Right lobe of liver (tissue), 6 donors: ENCODE measurements around the gene PHC1. TPM values are rescaled to one million over a fixed set of nuclear protein-coding genes. Genes with fewer than 3 reads are reported as not detected.
A peak's percentile ranks its signal among the peaks of the same experiment; 100 is the strongest.
"Not testable (repeated sequence)": the region's sequence is repeated elsewhere in the genome, so short reads cannot be mapped to it uniquely, and the experiment has no call there.

Experiments
- ATAC-seq, 4 donors: fragments of 200-7000 bp; cut with Tn5 transposase; one replicate each; pipeline ENCODE4 v1.9.1; 2020; ENCODE audit warnings: mild to moderate bottlenecking in 4 of 4, moderate library complexity in 4 of 4
- DNase-seq, 3 donors: peaks; one replicate each; pipeline ENCODE4 v3.0.0-alpha.2; 2020
- H3K27ac ChIP-seq, 3 donors: fragments of 200-600 bp; one replicate each; pipeline ENCODE4 v1.8.0; 2022
- H3K27me3 ChIP-seq, 2 donors: fragments of 200-600 bp; one replicate each; pipeline ENCODE4 v1.8.0; 2022
- H3K36me3 ChIP-seq, 4 donors: fragments of 200-600 bp; sonication (generic) in 1 of 4; one replicate each; pipeline versions ENCODE4 v1.5.1 to v1.8.0; 2017 to 2022; ENCODE audit warnings: control low read depth in 1 of 4
- H3K4me1 ChIP-seq, 4 donors: fragments of 200-600 bp; sonication (generic) in 1 of 4; one replicate each; pipeline versions ENCODE4 v1.5.1 to v1.8.0; 2017 to 2022; ENCODE audit warnings: control low read depth in 1 of 4
- H3K4me3 ChIP-seq, 3 donors: fragments of 200-600 bp; one replicate each; pipeline ENCODE4 v1.8.0; 2022
- H3K9me3 ChIP-seq, 4 donors: fragments of 200-600 bp; sonication (generic) in 1 of 4; one replicate each; pipeline versions ENCODE4 v1.5.1 to v1.8.0; 2017 to 2022; ENCODE audit warnings: control low read depth in 1 of 4
- POLR2A ChIP-seq: fragments of 450-650 bp; IDR thresholded peaks from one replicate; pipeline ENCODE4 v1.6.1; 2017; ENCODE audit warnings: antibody characterized with exemption, mild to moderate bottlenecking
- WGBS: methylation state at CpG from one replicate; pipeline ENCODE4 v1.1.6; 2018; ENCODE audit warnings: low coverage, low lambda C conversion rate; ENCODE audit not compliant: insufficient coverage; ENCODE audit errors: missing lambda C conversion rate; 5-methylcytosine and 5-hydroxymethylcytosine counted together
- intact Hi-C, 2 donors: fragments of 100-400 bp; cut with DNase I; formaldehyde crosslinking; loops; one replicate each; pipeline versions ENCODE4 v1.11.2 to v1.14.1; 2022
- total RNA-seq, 6 experiments: library from RNA; depleted of rRNA in 2 of 6; stranded (reverse); fragments of >200 nt in 2 of 6; fragmentation: NEBNext Ultra II Directional in 3 of 6; extraction: Animal tissue kit (Norgen Biotek cat#: 25700) in 3 of 6; gene quantifications; one replicate each; pipeline versions ENCODE4 v1.1.0 to v1.2.4, GENCODE V29; 2016 to 2023
- TF ChIP-seq, protein P1 (sequence below), 4 donors: fragments of 200-600 bp in 3 of 4; fragments of 450-650 bp in 1 of 4; IDR thresholded peaks; one replicate each; pipeline versions ENCODE4 v1.5.1 to v1.8.0; 2016 to 2022; ENCODE audit warnings: antibody characterized with exemption in 4 of 4, mild to moderate bottlenecking in 2 of 4
- donor health status: DM: no; HTN: yes; CAD: no.
- donor health status: DM: no; HTN: no; CAD: no.
- donor health status: DM: no; HTN: no; CAD: no.
- donor health status: DM: no; HTN: yes; CAD: no.
- donor health status: DM: no; HTN: yes; CAD: no.

Gene PHC1
- total RNA-seq, 6 experiments from 2014 or later, result 3.3 to 15.0 (median 7.4) TPM

DNA sequence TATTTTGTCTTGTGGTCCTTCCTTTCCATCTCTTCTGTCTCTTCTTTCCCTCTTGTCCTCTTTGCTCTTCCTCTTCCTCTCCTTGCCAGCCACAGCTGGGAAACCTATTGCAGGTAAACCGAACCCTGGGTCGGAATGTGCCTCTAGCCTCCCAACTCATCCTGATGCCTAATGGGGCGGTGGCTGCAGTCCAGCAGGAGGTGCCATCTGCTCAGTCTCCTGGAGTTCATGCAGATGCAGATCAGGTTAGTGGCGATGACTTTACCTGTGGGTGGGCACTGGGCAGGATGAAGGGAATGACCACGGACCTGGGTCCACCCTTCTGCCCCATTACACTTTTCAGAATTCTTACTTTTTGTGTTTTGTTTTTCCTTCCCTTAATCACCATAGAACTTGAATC is 8.2 kb downstream of the PHC1 start:
- TF ChIP-seq, protein P1, sequence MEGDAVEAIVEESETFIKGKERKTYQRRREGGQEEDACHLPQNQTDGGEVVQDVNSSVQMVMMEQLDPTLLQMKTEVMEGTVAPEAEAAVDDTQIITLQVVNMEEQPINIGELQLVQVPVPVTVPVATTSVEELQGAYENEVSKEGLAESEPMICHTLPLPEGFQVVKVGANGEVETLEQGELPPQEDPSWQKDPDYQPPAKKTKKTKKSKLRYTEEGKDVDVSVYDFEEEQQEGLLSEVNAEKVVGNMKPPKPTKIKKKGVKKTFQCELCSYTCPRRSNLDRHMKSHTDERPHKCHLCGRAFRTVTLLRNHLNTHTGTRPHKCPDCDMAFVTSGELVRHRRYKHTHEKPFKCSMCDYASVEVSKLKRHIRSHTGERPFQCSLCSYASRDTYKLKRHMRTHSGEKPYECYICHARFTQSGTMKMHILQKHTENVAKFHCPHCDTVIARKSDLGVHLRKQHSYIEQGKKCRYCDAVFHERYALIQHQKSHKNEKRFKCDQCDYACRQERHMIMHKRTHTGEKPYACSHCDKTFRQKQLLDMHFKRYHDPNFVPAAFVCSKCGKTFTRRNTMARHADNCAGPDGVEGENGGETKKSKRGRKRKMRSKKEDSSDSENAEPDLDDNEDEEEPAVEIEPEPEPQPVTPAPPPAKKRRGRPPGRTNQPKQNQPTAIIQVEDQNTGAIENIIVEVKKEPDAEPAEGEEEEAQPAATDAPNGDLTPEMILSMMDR (IDR thresholded peaks at IDR 0.05), result no peak
- Histone ChIP-seq H3K27ac (no peak overlapping the region), H3K27me3 (no peaks in the 10 kb centered on the region), H3K36me3 (peaks cover 0 to 5% (median 0%) of the 10 kb centered on the region in 4 donors), H3K4me1 (no peaks in the 10 kb centered on the region), H3K4me3 (no peak overlapping the region), H3K9me3 (no peaks in the 10 kb centered on the region)
- no peak for DNase-seq
- intact Hi-C loops, result no loop called here
- no peak for ATAC-seq
- 100% methylated on average over 4 of the region's 5 CpGs for WGBS

DNA sequence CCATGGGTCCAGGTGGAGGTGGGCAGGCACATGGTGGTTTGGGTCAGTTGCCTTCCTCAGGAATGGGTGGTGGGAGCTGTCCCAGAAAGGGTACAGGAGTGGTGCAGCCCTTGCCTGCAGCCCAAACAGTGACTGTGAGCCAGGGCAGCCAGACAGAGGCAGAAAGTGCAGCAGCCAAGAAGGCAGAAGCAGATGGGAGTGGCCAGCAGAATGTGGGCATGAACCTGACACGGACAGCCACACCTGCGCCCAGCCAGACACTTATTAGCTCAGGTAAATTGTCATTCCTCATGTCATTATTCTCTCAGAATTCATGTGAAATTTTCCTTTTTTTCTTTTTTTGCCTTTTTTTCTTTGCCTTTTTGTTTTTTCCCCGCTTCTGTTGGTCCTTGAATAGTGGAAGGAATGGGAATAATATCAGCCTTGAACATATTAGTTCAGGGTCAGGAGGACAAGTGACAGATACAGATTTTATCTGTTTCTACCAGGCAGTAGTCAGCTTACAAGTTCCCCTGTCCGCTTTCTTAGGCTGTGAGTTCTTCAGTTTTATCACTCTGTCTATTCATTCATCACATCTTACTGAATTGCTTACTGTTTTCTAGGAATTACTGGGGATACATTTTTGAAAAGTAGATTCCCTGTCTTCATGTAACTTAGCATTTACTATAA is 16.5 kb downstream of the PHC1 start:
- intact Hi-C loops, H3K36me3 ChIP-seq, H3K9me3 ChIP-seq, H3K27ac ChIP-seq, H3K27me3 ChIP-seq, DNase-seq, H3K4me3 ChIP-seq, H3K4me1 ChIP-seq: not testable (repeated sequence)
- 85% methylated on average over 3 of the region's 4 CpGs for WGBS
- ATAC-seq, result peak in 1 of 4 donors; percentile 34

DNA sequence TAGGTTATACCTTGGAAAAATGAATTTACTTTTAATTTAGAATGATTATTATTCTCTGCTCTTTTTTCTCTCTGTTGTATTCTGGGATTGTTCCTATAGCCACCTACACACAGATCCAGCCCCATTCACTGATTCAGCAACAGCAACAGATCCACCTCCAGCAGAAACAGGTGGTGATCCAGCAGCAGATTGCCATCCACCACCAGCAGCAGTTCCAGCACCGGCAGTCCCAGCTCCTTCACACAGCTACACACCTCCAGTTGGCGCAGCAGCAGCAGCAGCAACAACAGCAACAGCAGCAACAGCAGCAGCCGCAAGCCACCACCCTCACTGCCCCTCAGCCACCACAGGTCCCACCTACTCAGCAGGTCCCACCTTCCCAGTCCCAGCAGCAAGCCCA is 18.2 kb downstream of the PHC1 start:
- H3K36me3 ChIP-seq, intact Hi-C loops, ATAC-seq, H3K9me3 ChIP-seq, H3K27me3 ChIP-seq, H3K27ac ChIP-seq, DNase-seq, H3K4me1 ChIP-seq, H3K4me3 ChIP-seq: not testable (repeated sequence)
- 100% methylated on average over 2 of the region's 3 CpGs for WGBS

DNA sequence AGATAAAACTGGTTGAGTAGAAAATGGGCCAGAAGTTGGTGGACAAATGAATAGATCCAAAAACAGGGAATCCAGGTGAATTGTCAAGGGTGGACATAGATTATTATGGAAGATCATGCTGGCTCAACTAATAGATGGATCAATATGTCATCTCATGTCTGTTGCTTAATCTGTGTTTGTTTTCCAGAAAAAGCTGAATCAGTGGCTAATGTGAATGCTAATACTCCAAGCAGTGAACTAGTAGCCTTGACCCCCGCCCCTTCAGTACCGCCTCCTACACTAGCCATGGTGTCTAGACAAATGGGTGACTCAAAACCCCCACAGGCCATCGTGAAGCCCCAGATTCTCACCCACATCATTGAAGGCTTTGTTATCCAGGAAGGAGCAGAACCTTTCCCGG is 19.8 kb downstream of the PHC1 start:
- H3K4me3 ChIP-seq, H3K9me3 ChIP-seq, H3K27me3 ChIP-seq, DNase-seq, intact Hi-C loops, H3K4me1 ChIP-seq, H3K36me3 ChIP-seq, H3K27ac ChIP-seq: not testable (repeated sequence)
- peak; percentile 43 to 80 (median 68) for ATAC-seq
- WGBS, result 38% methylated on average over 3 of the region's 4 CpGs

DNA sequence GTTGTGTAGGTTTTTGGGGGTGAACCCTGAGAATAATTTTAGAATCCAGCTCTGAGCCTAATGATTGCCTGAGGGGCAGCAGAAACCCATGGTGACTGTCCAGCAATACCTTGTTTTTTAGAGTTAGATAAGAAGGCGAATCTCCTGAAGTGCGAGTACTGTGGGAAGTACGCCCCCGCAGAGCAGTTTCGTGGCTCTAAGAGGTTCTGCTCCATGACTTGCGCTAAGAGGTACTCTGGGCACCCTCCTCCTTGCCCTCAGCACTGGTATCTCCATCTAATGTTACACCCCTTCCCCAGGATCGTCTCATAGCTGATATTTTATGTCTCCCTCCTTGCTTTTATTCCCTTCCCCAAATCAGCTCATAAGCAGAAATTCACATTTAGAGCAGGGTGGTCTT is 22.4 kb downstream of the PHC1 start:
- peaks cover 0 to 7% (median 0%) of the 10 kb centered on the region in 4 donors for H3K36me3 ChIP-seq
- H3K9me3 ChIP-seq, result no peaks in the 10 kb centered on the region
- no peak for TF ChIP-seq POLR2A
- TF ChIP-seq, protein P1 (IDR thresholded peaks at IDR 0.05), result no peak
- H3K27ac ChIP-seq, result no peak overlapping the region
- ATAC-seq (no peak), DNase-seq (no peak)
- 83% methylated on average over 3 of the region's 7 CpGs for WGBS
- H3K4me3 ChIP-seq, result no peak overlapping the region
- intact Hi-C loops, result no loop called here
- H3K4me1 ChIP-seq, result peaks cover 0 to 6% (median 0%) of the 10 kb centered on the region in 4 donors
- no peaks in the 10 kb centered on the region for H3K27me3 ChIP-seq

DNA sequence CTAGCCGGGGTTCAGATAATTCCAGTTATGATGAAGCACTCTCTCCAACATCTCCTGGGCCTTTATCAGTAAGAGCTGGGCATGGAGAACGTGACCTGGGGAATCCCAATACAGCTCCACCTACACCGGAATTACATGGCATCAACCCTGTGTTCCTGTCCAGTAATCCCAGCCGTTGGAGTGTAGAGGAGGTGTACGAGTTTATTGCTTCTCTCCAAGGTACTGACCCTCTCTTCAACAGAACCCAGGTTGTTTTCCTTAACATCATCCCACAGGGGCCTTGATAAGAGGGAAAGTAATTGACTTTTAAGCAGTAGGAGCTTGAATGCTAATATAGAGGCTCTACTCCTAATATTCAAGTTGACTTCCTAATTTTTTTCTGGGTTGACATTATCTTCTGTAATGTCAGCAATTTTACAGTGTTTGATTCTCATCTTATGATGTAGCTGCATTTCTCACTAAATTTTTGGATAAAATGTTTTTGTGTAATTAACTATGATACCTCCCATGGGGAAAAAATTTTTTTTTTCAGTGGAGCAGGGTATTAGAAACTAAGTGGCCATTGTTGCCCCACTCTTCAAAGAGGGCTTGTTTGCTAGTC is 23.6 kb downstream of the PHC1 start:
- peaks cover 0 to 19% (median 7%) of the 10 kb centered on the region in 4 donors for H3K36me3 ChIP-seq
- H3K9me3 ChIP-seq, H3K27ac ChIP-seq, H3K4me3 ChIP-seq, intact Hi-C loops, ATAC-seq, H3K27me3 ChIP-seq, DNase-seq, H3K4me1 ChIP-seq: not testable (repeated sequence)
- 87% methylated on average over 2 of the region's 5 CpGs for WGBS
